ENCODE results near the gene UBP1.

GRCh38 chr3:33383951-33384350 lies 56.3 kb downstream of the UBP1 start:
- no peak for TF ChIP-seq CTCF (tag by site-specific recombination; IDR thresholded peaks at IDR 0.05)
- TF ChIP-seq KLF16 (tag by site-specific recombination; IDR thresholded peaks at IDR 0.05): no peak
- no peak for TF ChIP-seq ZBTB49 (tag by site-specific recombination; IDR thresholded peaks at IDR 0.05; ENCODE audit: low read depth)
- no peak for TF ChIP-seq TRIM28 (IDR thresholded peaks at IDR 0.05; ENCODE audit: borderline replicate concordance, low read length)
